Right lobe of liver (tissue), 4 donors: ENCODE data around the gene RBM18.

Experiments
- CTCF ChIP-seq, 4 donors: fragments of 200-600 bp in 3 of 4; fragments of 450-650 bp in 1 of 4; IDR thresholded peaks; one replicate each; pipeline versions ENCODE4 v1.5.1 to v1.8.0; 2016 to 2022; ENCODE audit warnings: antibody characterized with exemption in 4 of 4, mild to moderate bottlenecking in 2 of 4
- POLR2A ChIP-seq: fragments of 450-650 bp; IDR thresholded peaks from one replicate; pipeline ENCODE4 v1.6.1; 2017; ENCODE audit warnings: antibody characterized with exemption, mild to moderate bottlenecking
- donor health status: DM: no; HTN: no; CAD: no.
- donor health status: DM: no; HTN: no; CAD: no.
- donor health status: DM: no; HTN: yes; CAD: no.

- TF ChIP-seq CTCF (IDR thresholded peaks at IDR 0.05), result no peak
- no peak for TF ChIP-seq POLR2A
Observed at GRCh38 chr9:122205176-122205575, 59.5 kb downstream of the RBM18 start.
